HT1080 (cell line): ENCODE results near the gene NAGPA. TPM values are rescaled to one million over a fixed set of nuclear protein-coding genes. Genes with fewer than 3 reads are reported as not detected.
"Not testable (repeated sequence)": the region's sequence is repeated elsewhere in the genome, so short reads cannot be mapped to it uniquely, and the experiment has no call there.

ENCODE experiments used
- DNase-seq: peaks from one replicate; pipeline ENCODE4 v3.0.0-alpha.2; 2015; ENCODE audit warnings: low read depth
- total RNA-seq: library from RNA; depleted of rRNA; stranded (reverse); fragments of >200 nt; shearing (Covaris generic); gene quantifications from 2 replicates; pipeline ENCODE4 v1.2.3, GENCODE V29; 2014

The NAGPA gene
- total RNA-seq, 1 experiment from 2014 or later: 26.2 TPM

GRCh38 chr16:5062790-5063765 is 29.3 kb upstream of the NAGPA start:
- DNase-seq: no peak

GRCh38 chr16:5062051-5062450 is 28.3 kb upstream of the NAGPA start:
- DNase-seq: no peak

GRCh38 chr16:5060073-5060641 is 26.4 kb upstream of the NAGPA start:
- no peak for DNase-seq

GRCh38 chr16:5059386-5060072 is 25.8 kb upstream of the NAGPA start:
- DNase-seq: no peak

GRCh38 chr16:5058476-5058875 is 24.7 kb upstream of the NAGPA start:
- peak; percentile 58 for DNase-seq

GRCh38 chr16:5056352-5056751 is 22.6 kb upstream of the NAGPA start:
- DNase-seq: no peak

- no peak for DNase-seq
Observed at GRCh38 chr16:5054876-5055865, 21.4 kb upstream of the NAGPA start.

GRCh38 chr16:5046914-5047313 is 13.2 kb upstream of the NAGPA start:
- DNase-seq: no peak

- DNase-seq: no peak
Observed at GRCh38 chr16:5045499-5046115, 11.9 kb upstream of the NAGPA start.

GRCh38 chr16:5044581-5044980 is 10.8 kb upstream of the NAGPA start:
- DNase-seq: not testable (repeated sequence)

- no peak for DNase-seq
Observed at GRCh38 chr16:5044011-5044540, 10.3 kb upstream of the NAGPA start.

- peak; percentile 76 for DNase-seq
Observed at GRCh38 chr16:5042574-5043171, 8.9 kb upstream of the NAGPA start.

- DNase-seq: peak; percentile 87
Observed at GRCh38 chr16:5041600-5042133, 7.9 kb upstream of the NAGPA start.

GRCh38 chr16:5040451-5040850 is 6.7 kb upstream of the NAGPA start:
- no peak for DNase-seq

GRCh38 chr16:5036228-5037156 is 2.8 kb upstream of the NAGPA start:
- no peak for DNase-seq

- no peak for DNase-seq
Observed at GRCh38 chr16:5035909-5036227, 2.1 kb upstream of the NAGPA start.

- DNase-seq: no peak
Observed at GRCh38 chr16:5034167-5034523, 410 bp upstream of the NAGPA start.

- DNase-seq: no peak
Observed at GRCh38 chr16:5032748-5033167, 977 bp downstream of the NAGPA start.

GRCh38 chr16:5031601-5032000 is 2.1 kb downstream of the NAGPA start:
- no peak for DNase-seq
